Osteoblast (primary cell): ENCODE measurements around the gene M1AP. TPM values are rescaled to one million over a fixed set of nuclear protein-coding genes. Genes with fewer than 3 reads are reported as not detected.

Source experiments
- DNase-seq: peaks from one replicate; pipeline ENCODE4 v3.0.0; 2011; ENCODE audit warnings: low spot score, mixed read lengths; ENCODE audit not compliant: insufficient read length; ENCODE audit errors: missing footprints
- H2AFZ ChIP-seq: 2 replicates; pipeline ENCODE4 v1.6.0; 2011; ENCODE audit warnings: mild to moderate bottlenecking, low read length
- H3K27ac ChIP-seq: 2 replicates; pipeline ENCODE4 v1.5.1; 2011; ENCODE audit warnings: mild to moderate bottlenecking, low read depth, low read length, moderate library complexity
- H3K27me3 ChIP-seq: 2 replicates; pipeline ENCODE4 v1.6.0; 2012; ENCODE audit warnings: mild to moderate bottlenecking, control low read depth, inconsistent platforms, low read length, moderate library complexity; ENCODE audit not compliant: insufficient read depth
- H3K36me3 ChIP-seq: 2 replicates; pipeline ENCODE4 v1.5.1; 2011; ENCODE audit warnings: mild to moderate bottlenecking, low read length, control low read depth, moderate library complexity; ENCODE audit not compliant: insufficient read depth
- H3K4me1 ChIP-seq: 2 replicates; pipeline ENCODE4 v1.5.1; 2011; ENCODE audit warnings: mild to moderate bottlenecking, low read length, control low read depth, moderate library complexity; ENCODE audit not compliant: insufficient read depth
- H3K4me2 ChIP-seq: 2 replicates; pipeline ENCODE4 v1.6.0; 2011; ENCODE audit warnings: mild to moderate bottlenecking, low read length; ENCODE audit not compliant: insufficient read depth
- H3K4me3 ChIP-seq: fragments of 200-600 bp; sonication (generic); 3 replicates; pipeline ENCODE4 v1.5.1; 2012; ENCODE audit warnings: mild to moderate bottlenecking, low read length, inconsistent platforms; ENCODE audit not compliant: insufficient read depth
- H3K79me2 ChIP-seq: 2 replicates; pipeline ENCODE4 v1.6.0; 2012; ENCODE audit warnings: mild to moderate bottlenecking, low read length, control low read depth, inconsistent platforms; ENCODE audit not compliant: insufficient read depth
- H3K9me3 ChIP-seq: 2 replicates; pipeline ENCODE4 v1.5.1; 2011; ENCODE audit warnings: low read depth, low read length, control low read depth
- H4K20me1 ChIP-seq: 2 replicates; pipeline ENCODE4 v1.6.0; 2012; ENCODE audit warnings: mild to moderate bottlenecking, low read length, control low read depth; ENCODE audit not compliant: insufficient read depth
- CTCF ChIP-seq: IDR thresholded peaks from 2 replicates; pipeline ENCODE4 v1.5.1; 2011; ENCODE audit warnings: mild to moderate bottlenecking, low read depth, low read length, moderate library complexity; ENCODE audit errors: extremely low read depth
- total RNA-seq: library from RNA; depleted of rRNA; stranded (reverse); fragments of >200 nt; gene quantifications from 2 replicates; pipeline ENCODE4 v1.2.3, GENCODE V29; 2012

M1AP gene
- total RNA-seq, 1 donor: under 0.01 TPM

- Histone ChIP-seq H2AFZ (no peak overlapping the region), H3K27me3 (no peaks in the 10 kb centered on the region), H3K27ac (no peak overlapping the region)
Observed at GRCh38 chr2:74679615-74680014, 31.5 kb upstream of the M1AP start.

GRCh38 chr2:74676331-74676730, 28.2 kb upstream of the M1AP start:
- no peak overlapping the region for H3K4me2 ChIP-seq
- no peak for TF ChIP-seq CTCF
- H3K36me3 ChIP-seq: peaks cover 10% of the 10 kb centered on the region

More at GRCh38 chr2:74679615-74680014, 31.5 kb upstream of the M1AP start:
- Histone ChIP-seq H3K4me1 (no peaks in the 10 kb centered on the region), H3K4me2 (no peak overlapping the region), H3K36me3 (peaks cover 10% of the 10 kb centered on the region), H3K4me3 (no peak overlapping the region), H4K20me1 (no peaks in the 10 kb centered on the region), H3K9me3 (no peaks in the 10 kb centered on the region), H3K79me2 (no peaks in the 10 kb centered on the region)
- TF ChIP-seq CTCF: no peak
- DNase-seq: no peak

GRCh38 chr2:74675090-74675489, 27.0 kb upstream of the M1AP start:
- no peaks in the 10 kb centered on the region for H3K27me3 ChIP-seq
- TF ChIP-seq CTCF: peak; percentile 31

More at GRCh38 chr2:74676331-74676730, 28.2 kb upstream of the M1AP start:
- no peaks in the 10 kb centered on the region for H3K27me3 ChIP-seq
- H3K9me3 ChIP-seq: no peaks in the 10 kb centered on the region
- no peak overlapping the region for H3K27ac ChIP-seq
- no peaks in the 10 kb centered on the region for H3K79me2 ChIP-seq
- no peak for DNase-seq
- no peak overlapping the region for H2AFZ ChIP-seq
- peaks cover under 1% of the 10 kb centered on the region for H3K4me1 ChIP-seq
- H4K20me1 ChIP-seq: no peaks in the 10 kb centered on the region
- no peak overlapping the region for H3K4me3 ChIP-seq

GRCh38 chr2:74673826-74674528, 25.8 kb upstream of the M1AP start:
- H3K4me1 ChIP-seq: peaks cover 3% of the 10 kb centered on the region

More at GRCh38 chr2:74675090-74675489, 27.0 kb upstream of the M1AP start:
- no peaks in the 10 kb centered on the region for H3K79me2 ChIP-seq
- H3K36me3 ChIP-seq: peaks cover 10% of the 10 kb centered on the region
- no peaks in the 10 kb centered on the region for H3K9me3 ChIP-seq
- no peak overlapping the region for H3K4me2 ChIP-seq
- no peak overlapping the region for H3K4me3 ChIP-seq
- H3K27ac ChIP-seq: no peak overlapping the region
- H4K20me1 ChIP-seq: no peaks in the 10 kb centered on the region
- no peak overlapping the region for H2AFZ ChIP-seq
- peaks cover 3% of the 10 kb centered on the region for H3K4me1 ChIP-seq
- DNase-seq: no peak

More at GRCh38 chr2:74673826-74674528, 25.8 kb upstream of the M1AP start:
- H3K27ac ChIP-seq: no peak overlapping the region
- H3K36me3 ChIP-seq: peaks cover 10% of the 10 kb centered on the region
- no peak overlapping the region for H3K4me2 ChIP-seq
- H3K9me3 ChIP-seq: no peaks in the 10 kb centered on the region
- H4K20me1 ChIP-seq: no peaks in the 10 kb centered on the region
- H2AFZ ChIP-seq: no peak overlapping the region
- H3K27me3 ChIP-seq: no peaks in the 10 kb centered on the region
- H3K79me2 ChIP-seq: no peaks in the 10 kb centered on the region
- no peak for DNase-seq
- H3K4me3 ChIP-seq: no peak overlapping the region
- TF ChIP-seq CTCF: no peak
